ENCODE results near the gene ABCA10. TPM values are rescaled to one million over a fixed set of nuclear protein-coding genes. Genes with fewer than 3 reads are reported as not detected.
A peak's percentile ranks its signal among the peaks of the same experiment; 100 is the strongest.
"Not testable (repeated sequence)": the region's sequence is repeated elsewhere in the genome, so short reads cannot be mapped to it uniquely, and the experiment has no call there.

The ABCA10 gene, protein sequence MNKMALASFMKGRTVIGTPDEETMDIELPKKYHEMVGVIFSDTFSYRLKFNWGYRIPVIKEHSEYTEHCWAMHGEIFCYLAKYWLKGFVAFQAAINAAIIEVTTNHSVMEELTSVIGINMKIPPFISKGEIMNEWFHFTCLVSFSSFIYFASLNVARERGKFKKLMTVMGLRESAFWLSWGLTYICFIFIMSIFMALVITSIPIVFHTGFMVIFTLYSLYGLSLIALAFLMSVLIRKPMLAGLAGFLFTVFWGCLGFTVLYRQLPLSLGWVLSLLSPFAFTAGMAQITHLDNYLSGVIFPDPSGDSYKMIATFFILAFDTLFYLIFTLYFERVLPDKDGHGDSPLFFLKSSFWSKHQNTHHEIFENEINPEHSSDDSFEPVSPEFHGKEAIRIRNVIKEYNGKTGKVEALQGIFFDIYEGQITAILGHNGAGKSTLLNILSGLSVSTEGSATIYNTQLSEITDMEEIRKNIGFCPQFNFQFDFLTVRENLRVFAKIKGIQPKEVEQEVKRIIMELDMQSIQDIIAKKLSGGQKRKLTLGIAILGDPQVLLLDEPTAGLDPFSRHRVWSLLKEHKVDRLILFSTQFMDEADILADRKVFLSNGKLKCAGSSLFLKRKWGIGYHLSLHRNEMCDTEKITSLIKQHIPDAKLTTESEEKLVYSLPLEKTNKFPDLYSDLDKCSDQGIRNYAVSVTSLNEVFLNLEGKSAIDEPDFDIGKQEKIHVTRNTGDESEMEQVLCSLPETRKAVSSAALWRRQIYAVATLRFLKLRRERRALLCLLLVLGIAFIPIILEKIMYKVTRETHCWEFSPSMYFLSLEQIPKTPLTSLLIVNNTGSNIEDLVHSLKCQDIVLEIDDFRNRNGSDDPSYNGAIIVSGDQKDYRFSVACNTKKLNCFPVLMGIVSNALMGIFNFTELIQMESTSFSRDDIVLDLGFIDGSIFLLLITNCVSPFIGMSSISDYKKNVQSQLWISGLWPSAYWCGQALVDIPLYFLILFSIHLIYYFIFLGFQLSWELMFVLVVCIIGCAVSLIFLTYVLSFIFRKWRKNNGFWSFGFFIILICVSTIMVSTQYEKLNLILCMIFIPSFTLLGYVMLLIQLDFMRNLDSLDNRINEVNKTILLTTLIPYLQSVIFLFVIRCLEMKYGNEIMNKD (N-terminal part only)
- 1 to 10 TPM; 1.3 to 2.1 TPM for total RNA-seq

- Histone ChIP-seq H3K4me1 (no peaks in the 10 kb centered on the region), H3K36me3 (no peaks in the 10 kb centered on the region), H3K27me3 (no peaks in the 10 kb centered on the region), H3K4me3 (peak within 1 kb of the TSS; percentile 19 to 25), H3K27ac (peak within 1 kb of the TSS; percentile 6 to 47), H3K9me3 (peaks cover 9 to 21% of the 10 kb centered on the region in 2 donors)
- no peak for DNase-seq (ENCODE audit: low spot score)
- TF ChIP-seq, protein P1, sequence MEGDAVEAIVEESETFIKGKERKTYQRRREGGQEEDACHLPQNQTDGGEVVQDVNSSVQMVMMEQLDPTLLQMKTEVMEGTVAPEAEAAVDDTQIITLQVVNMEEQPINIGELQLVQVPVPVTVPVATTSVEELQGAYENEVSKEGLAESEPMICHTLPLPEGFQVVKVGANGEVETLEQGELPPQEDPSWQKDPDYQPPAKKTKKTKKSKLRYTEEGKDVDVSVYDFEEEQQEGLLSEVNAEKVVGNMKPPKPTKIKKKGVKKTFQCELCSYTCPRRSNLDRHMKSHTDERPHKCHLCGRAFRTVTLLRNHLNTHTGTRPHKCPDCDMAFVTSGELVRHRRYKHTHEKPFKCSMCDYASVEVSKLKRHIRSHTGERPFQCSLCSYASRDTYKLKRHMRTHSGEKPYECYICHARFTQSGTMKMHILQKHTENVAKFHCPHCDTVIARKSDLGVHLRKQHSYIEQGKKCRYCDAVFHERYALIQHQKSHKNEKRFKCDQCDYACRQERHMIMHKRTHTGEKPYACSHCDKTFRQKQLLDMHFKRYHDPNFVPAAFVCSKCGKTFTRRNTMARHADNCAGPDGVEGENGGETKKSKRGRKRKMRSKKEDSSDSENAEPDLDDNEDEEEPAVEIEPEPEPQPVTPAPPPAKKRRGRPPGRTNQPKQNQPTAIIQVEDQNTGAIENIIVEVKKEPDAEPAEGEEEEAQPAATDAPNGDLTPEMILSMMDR (IDR thresholded peaks at IDR 0.05): no peak
Observed at GRCh38 chr17:69228576-69228975, at the start of gene ABCA10. TSS of gene ABCA10 (minus strand) at chr17:69228824. CDS start at chr17:69225358, 3,466 bp downstream.

- not testable (repeated sequence) for H3K4me3 ChIP-seq; H3K27me3 ChIP-seq; H3K9me3 ChIP-seq; H3K4me1 ChIP-seq; H3K27ac ChIP-seq; DNase-seq (ENCODE audit: low spot score); H3K36me3 ChIP-seq
Observed at GRCh38 chr17:69276279-69276678, 47.7 kb upstream of the ABCA10 start.

DNA sequence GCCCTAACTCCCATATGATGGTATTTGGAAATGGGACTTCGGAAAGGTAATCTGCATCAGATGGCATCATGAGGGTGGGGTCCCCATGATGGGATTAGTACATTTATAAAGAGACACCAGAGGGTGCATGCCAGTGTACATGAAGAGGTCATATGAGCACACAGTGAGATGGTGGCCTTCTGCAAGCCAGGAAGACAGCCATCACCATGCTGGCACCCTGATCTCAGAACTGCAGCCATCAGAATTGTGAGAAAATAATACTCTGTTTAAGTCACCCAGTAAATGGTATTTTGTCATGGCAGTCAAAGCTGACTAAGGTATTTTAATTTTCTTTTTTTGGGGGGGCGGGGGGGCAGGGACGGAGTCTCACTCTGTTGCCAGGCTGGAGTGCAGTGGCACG lies 47.1 kb upstream of the ABCA10 start:
- no peak overlapping the region for H3K4me3 ChIP-seq
- TF ChIP-seq, protein P1 (IDR thresholded peaks at IDR 0.05): no peak
- no peaks in the 10 kb centered on the region for H3K36me3 ChIP-seq
- no peak overlapping the region for H3K27ac ChIP-seq
- no peaks in the 10 kb centered on the region for H3K4me1 ChIP-seq
- H3K27me3 ChIP-seq: no peaks in the 10 kb centered on the region
- no peak for DNase-seq (ENCODE audit: low spot score)
- H3K9me3 ChIP-seq: no peaks in the 10 kb centered on the region

DNA sequence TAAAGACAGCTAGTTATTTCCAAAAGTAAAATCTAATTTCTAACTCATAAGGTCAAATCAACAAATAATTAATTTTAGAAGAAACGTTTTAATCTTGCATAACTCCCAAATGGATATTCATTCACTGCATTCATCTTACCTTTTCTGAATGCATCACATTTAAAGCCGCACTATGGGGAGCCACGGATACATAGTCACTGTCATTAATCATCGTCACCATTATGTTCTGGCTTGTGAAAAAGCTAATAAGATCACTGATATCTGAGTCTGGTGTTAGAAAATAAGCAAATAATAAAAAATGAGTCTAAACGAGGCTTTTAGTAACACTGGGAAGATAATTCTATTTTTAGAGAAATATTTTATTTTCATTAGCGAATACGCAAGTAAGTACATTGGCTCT lies 42.4 kb upstream of the ABCA10 start:
- Histone ChIP-seq H3K36me3 (no peaks in the 10 kb centered on the region), H3K27me3 (no peaks in the 10 kb centered on the region), H3K9me3 (no peaks in the 10 kb centered on the region), H3K4me1 (no peaks in the 10 kb centered on the region), H3K4me3 (no peak overlapping the region), H3K27ac (no peak overlapping the region)
- DNase-seq (ENCODE audit: low spot score): no peak
- TF ChIP-seq, protein P1 (IDR thresholded peaks at IDR 0.05): no peak

DNA sequence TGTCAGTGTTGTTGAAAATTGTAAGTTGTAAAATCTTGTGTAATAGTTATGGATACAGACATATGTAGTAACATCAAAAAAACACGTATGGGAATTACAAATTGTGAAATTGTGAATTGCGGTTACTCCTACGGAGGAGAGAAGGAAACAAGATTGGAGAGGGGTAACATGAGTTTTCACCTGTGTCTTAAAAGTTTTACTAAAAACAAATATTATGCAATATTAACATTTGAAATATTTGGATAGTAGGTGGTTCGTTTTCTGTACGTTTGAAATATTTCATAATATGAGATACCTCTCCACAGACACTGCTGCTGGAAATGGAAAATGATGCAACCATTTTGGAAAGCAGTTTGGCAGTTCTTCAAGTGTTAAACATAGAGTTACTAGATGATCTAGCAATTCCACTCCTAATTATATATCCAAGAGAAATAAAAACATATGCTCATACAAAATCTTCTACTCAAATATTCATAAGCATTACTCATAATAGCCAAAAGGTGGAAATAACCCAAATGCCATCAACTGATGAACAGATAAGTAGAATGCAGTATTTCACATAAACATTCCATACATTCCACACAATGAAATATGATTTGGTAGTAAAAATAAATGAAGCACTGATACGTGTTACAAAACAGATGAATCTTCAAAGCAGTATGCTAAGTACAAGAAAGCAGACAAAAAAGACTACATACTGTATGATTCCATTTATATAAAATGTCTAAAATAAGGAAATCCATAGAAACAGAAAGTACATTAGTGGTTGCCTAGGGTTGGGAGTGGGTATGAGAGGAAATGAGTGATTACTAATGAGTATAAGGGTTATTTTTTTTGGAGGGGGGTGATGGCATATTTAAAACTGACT lies 40.7 kb upstream of the ABCA10 start:
- TF ChIP-seq, protein P1 (IDR thresholded peaks at IDR 0.05): no peak
- no peak for DNase-seq (ENCODE audit: low spot score)

More for the DNA sequence above, 40.7 kb upstream of the ABCA10 start:
- no peaks in the 10 kb centered on the region for H3K27me3 ChIP-seq
- H3K27ac ChIP-seq: no peak overlapping the region
- H3K36me3 ChIP-seq: no peaks in the 10 kb centered on the region
- no peaks in the 10 kb centered on the region for H3K4me1 ChIP-seq
- H3K4me3 ChIP-seq: no peak overlapping the region
- H3K9me3 ChIP-seq: no peaks in the 10 kb centered on the region

Data from right atrium auricular region (tissue), 2 donors.